IMR-90 (cell line): ENCODE results near the gene PROSER2. TPM values are rescaled to one million over a fixed set of nuclear protein-coding genes. Genes with fewer than 3 reads are reported as not detected.

Experiments
- ATAC-seq: fragments of 200-7000 bp; cut with Tn5 transposase; 2 replicates; pipeline ENCODE4 v1.9.1; 2020; ENCODE audit warnings: low read depth, mild to moderate bottlenecking, moderate library complexity
- BruUV-seq: library from RNA; stranded (reverse); fragments of 400-500 nt; replicated peaks from 2 replicates; lab custom pipeline; 2021; lab: Mats Ljungman, UMichigan
- CTCF ChIA-PET: fragments of 300-600 bp; formaldehyde crosslinking; extraction: SDS; loops from one replicate; lab custom pipeline; 2021; ENCODE audit warnings: antibody characterized with exemption; lab: Yijun Ruan, JAX
- POLR2A ChIA-PET: fragments of 300-600 bp; sonication (Branson Sonifier 250); formaldehyde crosslinking; loops from one replicate; lab custom pipeline; 2022; ENCODE audit warnings: antibody characterized with exemption; ENCODE audit not compliant: unreplicated experiment; lab: Charles Lee
- DNase-seq: peaks from one replicate; pipeline ENCODE4 v3.0.0; 2013
- H2AFZ ChIP-seq: replicated peaks from 2 replicates; pipeline ENCODE3; 2013; ENCODE audit warnings: low read length, mild to moderate bottlenecking; ENCODE audit not compliant: poor library complexity
- H2AK5ac ChIP-seq: 2 replicates; pipeline ENCODE4 v1.6.1; 2013; ENCODE audit warnings: low read depth, low read length, inconsistent platforms
- H2AK9ac ChIP-seq: replicated peaks from 2 replicates; pipeline ENCODE3; 2013; ENCODE audit warnings: mild to moderate bottlenecking, low read depth, low read length, moderate library complexity; ENCODE audit not compliant: poor library complexity
- H2BK120ac ChIP-seq: 2 replicates; pipeline ENCODE4 v1.6.1; 2013; ENCODE audit warnings: low read depth, low read length, inconsistent platforms
- H2BK15ac ChIP-seq: 3 replicates; pipeline ENCODE4 v1.6.1; 2013; ENCODE audit warnings: low read depth, low read length, inconsistent platforms
- H2BK20ac ChIP-seq: 2 replicates; pipeline ENCODE4 v1.6.1; 2013; ENCODE audit warnings: low read depth, mild to moderate bottlenecking, inconsistent platforms, low read length, moderate library complexity
- H2BK5ac ChIP-seq: 2 replicates; pipeline ENCODE4 v1.6.1; 2013; ENCODE audit warnings: mild to moderate bottlenecking, low read depth, low read length, inconsistent platforms; ENCODE audit not compliant: poor library complexity, severe bottlenecking
- H3K14ac ChIP-seq: replicated peaks from 2 replicates; pipeline ENCODE4 v1.6.1; 2013; ENCODE audit warnings: low read depth, low read length, inconsistent platforms
- H3K18ac ChIP-seq: 2 replicates; pipeline ENCODE4 v1.6.1; 2013; ENCODE audit warnings: low read depth, low read length, control low read depth
- H3K23ac ChIP-seq: 2 replicates; pipeline ENCODE4 v1.6.1; 2013; ENCODE audit warnings: low read depth, low read length, inconsistent platforms
- H3K27ac ChIP-seq: 2 replicates; pipeline ENCODE4 v1.5.1; 2013; ENCODE audit warnings: mild to moderate bottlenecking, control low read depth, low read length; ENCODE audit not compliant: insufficient read depth
- H3K27me3 ChIP-seq: 2 replicates; pipeline ENCODE4 v1.6.1; 2013; ENCODE audit warnings: low read length; ENCODE audit not compliant: control insufficient read depth, insufficient read depth
- H3K36me3 ChIP-seq: 2 replicates; pipeline ENCODE4 v1.6.1; 2013; ENCODE audit warnings: low read length, mixed read lengths; ENCODE audit not compliant: control insufficient read depth, insufficient read depth
- H3K4ac ChIP-seq: 2 replicates; pipeline ENCODE4 v1.6.1; 2013; ENCODE audit warnings: low read depth, low read length, inconsistent platforms
- H3K4me1 ChIP-seq: 2 replicates; pipeline ENCODE4 v1.6.1; 2013; ENCODE audit warnings: low read length, mixed read lengths; ENCODE audit not compliant: control insufficient read depth, insufficient read depth
- H3K4me2 ChIP-seq: 2 replicates; pipeline ENCODE4 v1.6.1; 2013; ENCODE audit warnings: low read depth, mild to moderate bottlenecking, control low read depth, low read length, moderate library complexity
- H3K4me3 ChIP-seq: 2 replicates; pipeline ENCODE4 v1.5.1; 2013; ENCODE audit warnings: low read depth, mild to moderate bottlenecking, control low read depth, low read length, moderate library complexity; ENCODE audit not compliant: insufficient read depth
- H3K56ac ChIP-seq: 2 replicates; pipeline ENCODE4 v1.6.1; 2013; ENCODE audit warnings: low read length, inconsistent platforms; ENCODE audit not compliant: insufficient read depth; ENCODE audit errors: extremely low read depth
- H3K79me1 ChIP-seq, 2 experiments: 2 replicates each; pipeline ENCODE4 v1.6.1; 2013; ENCODE audit warnings: low read length in 2 of 2, inconsistent platforms in 1 of 2, low read depth in 1 of 2
- H3K9ac ChIP-seq: 2 replicates; pipeline ENCODE4 v1.6.1; 2013; ENCODE audit warnings: low read depth, low read length, control low read depth
- H3K9me1 ChIP-seq: 2 replicates; pipeline ENCODE4 v1.6.1; 2013; ENCODE audit warnings: low read length, inconsistent platforms; ENCODE audit not compliant: insufficient read depth
- H3K9me3 ChIP-seq: 2 replicates; pipeline ENCODE4 v1.6.1; 2013; ENCODE audit warnings: low read length; ENCODE audit not compliant: control insufficient read depth, insufficient read depth
- H4K20me1 ChIP-seq: 2 replicates; pipeline ENCODE4 v1.6.1; 2013; ENCODE audit warnings: low read length, inconsistent platforms; ENCODE audit not compliant: insufficient read depth
- H4K5ac ChIP-seq: 2 replicates; pipeline ENCODE4 v1.6.1; 2013; ENCODE audit warnings: mild to moderate bottlenecking, low read depth, low read length, control low read depth
- H4K8ac ChIP-seq, 2 experiments: 2 replicates each; pipeline ENCODE4 v1.6.1; 2013; ENCODE audit warnings: low read depth in 2 of 2, low read length in 2 of 2, control low read depth in 1 of 2, inconsistent platforms in 1 of 2
- H4K91ac ChIP-seq: 2 replicates; pipeline ENCODE4 v1.6.1; 2013; ENCODE audit warnings: low read depth, low read length, inconsistent platforms; ENCODE audit not compliant: insufficient read depth
- CEBPB ChIP-seq: IDR thresholded peaks from 2 replicates; pipeline ENCODE4 v1.6.1; 2012; ENCODE audit warnings: low read depth, low read length, improper control_type of control experiment
- CHD1 ChIP-seq: IDR thresholded peaks from 2 replicates; pipeline ENCODE4 v1.6.1; 2012; ENCODE audit warnings: low read depth, low read length, improper control_type of control experiment
- MAZ ChIP-seq: IDR thresholded peaks from 2 replicates; pipeline ENCODE4 v1.6.1; 2012; ENCODE audit warnings: low read depth, mild to moderate bottlenecking, low read length, improper control_type of control experiment, moderate library complexity, borderline replicate concordance
- MXI1 ChIP-seq: IDR thresholded peaks from 2 replicates; pipeline ENCODE4 v1.6.1; 2012; ENCODE audit warnings: low read depth, mild to moderate bottlenecking, low read length, moderate library complexity, borderline replicate concordance
- RAD21 ChIP-seq: IDR thresholded peaks from 2 replicates; pipeline ENCODE4 v1.6.1; 2012; ENCODE audit warnings: low read length, improper control_type of control experiment
- RCOR1 ChIP-seq: IDR thresholded peaks from 2 replicates; pipeline ENCODE4 v1.6.1; 2012; ENCODE audit warnings: mild to moderate bottlenecking, low read length, improper control_type of control experiment; ENCODE audit not compliant: insufficient replicate concordance
- WGBS, 2 experiments: methylation state at CpG; one replicate each; pipeline versions ENCODE4 v1.1.5 to v1.1.7; 2013; ENCODE audit warnings: missing lambda C conversion rate in 2 of 2; ENCODE audit not compliant: insufficient read length in 1 of 2; ENCODE audit errors: extremely low coverage in 2 of 2; 5-methylcytosine and 5-hydroxymethylcytosine counted together
- dilution Hi-C: fragments of 300-500 bp; cut with HindIII; formaldehyde crosslinking; loops from one replicate; pipeline ENCODE4 v1.14.3; 2018; ENCODE audit warnings: low sequenced_read_pairs; ENCODE audit not compliant: unreplicated experiment
- in situ Hi-C: fragments of 300-500 bp; cut with MboI; formaldehyde crosslinking; loops from 3 replicates; pipeline ENCODE4 v1.14.3; 2019; ENCODE audit warnings: low sequenced_read_pairs, inconsistent platforms, mixed read lengths
- intact Hi-C: fragments of 100-400 bp; cut with micrococcal nuclease; formaldehyde crosslinking; loops from 2 replicates; pipeline ENCODE4 v1.10.0; 2022
- polyA plus RNA-seq, 3 experiments: library from polyadenylated mRNA; depleted of rRNA; stranded (reverse); fragments of >200 nt; gene quantifications; 2 replicates each; pipeline ENCODE4 v1.2.3, GENCODE V29; 2012; ENCODE audit warnings: low replicate concordance in 1 of 3
- total RNA-seq: library from RNA; depleted of rRNA; stranded (reverse); fragments of >200 nt; gene quantifications from 2 replicates; pipeline ENCODE4 v1.2.3, GENCODE V29; 2012; rRNA removed
- TF ChIP-seq, protein P1 (sequence below): fragments of 150-350 bp; IDR thresholded peaks from 2 replicates; pipeline ENCODE4 v1.6.1; 2016; ENCODE audit warnings: low read depth, mild to moderate bottlenecking, low read length, moderate library complexity, borderline replicate concordance
- TF ChIP-seq, protein P2 (sequence below): fragments of 150-350 bp; IDR thresholded peaks from 2 replicates; pipeline ENCODE4 v1.6.1; 2017; ENCODE audit warnings: mild to moderate bottlenecking, antibody characterized with exemption, low read length, low read depth

The PROSER2 gene
- total and polyA plus RNA-seq, 2 of the 4 experiments (the other 2 are of a cell fraction): 1.4 to 2.0 TPM

GRCh38 chr10:11919271-11919670 lies 96.1 kb downstream of the PROSER2 start:
- Histone ChIP-seq H2BK5ac (no peak overlapping the region), H4K20me1 (no peaks in the 10 kb centered on the region), H3K9me3 (no peaks in the 10 kb centered on the region), H2AFZ (no peak overlapping the region), H3K4me1 (no peaks in the 10 kb centered on the region), H3K9ac (no peak overlapping the region), H2AK5ac (no peak overlapping the region), H3K23ac (no peak overlapping the region), H3K79me1 (no peaks in the 10 kb centered on the region), H4K91ac (no peak overlapping the region), H3K36me3 (peaks cover 17% of the 10 kb centered on the region), H3K9me1 (no peaks in the 10 kb centered on the region), H4K5ac (no peak overlapping the region), H3K27me3 (no peaks in the 10 kb centered on the region), H2BK20ac (no peak overlapping the region), H3K27ac (no peak overlapping the region), H2AK9ac (no peak overlapping the region), H3K18ac (no peak overlapping the region), H4K8ac (no peak overlapping the region), H3K4me3 (no peak overlapping the region), H3K4me2 (no peak overlapping the region), H3K4ac (no peak overlapping the region), H2BK15ac (no peak overlapping the region), H2BK120ac (no peak overlapping the region), H3K56ac (no peak overlapping the region), H3K14ac (no peak overlapping the region)
- POLR2A ChIA-PET: no interaction called here
- 93% methylated on average over 4 of the region's 7 CpGs; no CpG with 5 or more reads in 1 of the 2 experiments for WGBS, 2 experiments
- intact Hi-C loops (no loop called here), in situ Hi-C loops (no loop called here), dilution Hi-C loops (no loop called here)
- DNase-seq (no peak), ATAC-seq (no peak)
- TF ChIP-seq MAZ (no peak), CEBPB (no peak), RCOR1 (no peak), MXI1 (no peak), RAD21 (no peak), CHD1 (no peak)
- TF ChIP-seq, protein P1, sequence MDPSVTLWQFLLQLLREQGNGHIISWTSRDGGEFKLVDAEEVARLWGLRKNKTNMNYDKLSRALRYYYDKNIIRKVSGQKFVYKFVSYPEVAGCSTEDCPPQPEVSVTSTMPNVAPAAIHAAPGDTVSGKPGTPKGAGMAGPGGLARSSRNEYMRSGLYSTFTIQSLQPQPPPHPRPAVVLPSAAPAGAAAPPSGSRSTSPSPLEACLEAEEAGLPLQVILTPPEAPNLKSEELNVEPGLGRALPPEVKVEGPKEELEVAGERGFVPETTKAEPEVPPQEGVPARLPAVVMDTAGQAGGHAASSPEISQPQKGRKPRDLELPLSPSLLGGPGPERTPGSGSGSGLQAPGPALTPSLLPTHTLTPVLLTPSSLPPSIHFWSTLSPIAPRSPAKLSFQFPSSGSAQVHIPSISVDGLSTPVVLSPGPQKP: no peak
- TF ChIP-seq, protein P2, sequence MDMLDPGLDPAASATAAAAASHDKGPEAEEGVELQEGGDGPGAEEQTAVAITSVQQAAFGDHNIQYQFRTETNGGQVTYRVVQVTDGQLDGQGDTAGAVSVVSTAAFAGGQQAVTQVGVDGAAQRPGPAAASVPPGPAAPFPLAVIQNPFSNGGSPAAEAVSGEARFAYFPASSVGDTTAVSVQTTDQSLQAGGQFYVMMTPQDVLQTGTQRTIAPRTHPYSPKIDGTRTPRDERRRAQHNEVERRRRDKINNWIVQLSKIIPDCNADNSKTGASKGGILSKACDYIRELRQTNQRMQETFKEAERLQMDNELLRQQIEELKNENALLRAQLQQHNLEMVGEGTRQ: no peak
- CTCF ChIA-PET: interaction anchor here (1.0 kb wide), 1 partner anchor 24 kb away, joined by 5 read pairs; no protein-coding TSS in a partner anchor
- BruUV-seq: no TSS peak

Other genes starting within 250 kb of the PROSER2 start
- 9.1 and 11.9 TPM in 2 replicates for gene USP6NL, start 211.7 kb upstream of the PROSER2 start, total RNA-seq
- 7.0 and 7.8 TPM in 2 replicates for gene USP6NL, start 211.7 kb upstream of the PROSER2 start, polyA plus RNA-seq (2012; rRNA removed)
- 2.8 and 4.3 TPM in 2 replicates for gene ECHDC3, start 81.0 kb upstream of the PROSER2 start, total RNA-seq
- 4.3 and 5.0 TPM in 2 replicates for gene ECHDC3, start 81.0 kb upstream of the PROSER2 start, polyA plus RNA-seq (2012; rRNA removed)
- 14.3 and 22.8 TPM in 2 replicates for gene UPF2, start 219.5 kb downstream of the PROSER2 start, total RNA-seq
- gene UPF2, start 219.5 kb downstream of the PROSER2 start, polyA plus RNA-seq (2012; rRNA removed): 8.0 and 9.2 TPM in 2 replicates
- gene DHTKD1, start 245.6 kb downstream of the PROSER2 start, total RNA-seq: 20.3 and 27.8 TPM in 2 replicates
- gene DHTKD1, start 245.6 kb downstream of the PROSER2 start, polyA plus RNA-seq (2012; rRNA removed): 7.8 and 13.9 TPM in 2 replicates